B cell (primary cell): Measurements from ENCODE around the gene TLE7. TPM values are rescaled to one million over a fixed set of nuclear protein-coding genes. Genes with fewer than 3 reads are reported as not detected.

Experiments
- ATAC-seq: fragments of 200-7000 bp; cut with Tn5 transposase; one replicate; pipeline ENCODE4 v1.10.0; 2021; ENCODE audit warnings: low read depth, mild to moderate bottlenecking, moderate number of reproducible peaks, moderate library complexity
- CTCF ChIA-PET: fragments of 350-600 bp; sonication (Branson Sonifier 250); formaldehyde crosslinking; loops from one replicate; lab custom pipeline; 2021; ENCODE audit warnings: antibody characterized with exemption, inconsistent platforms; lab: Charles Lee
- POLR2A ChIA-PET: fragments of 350-600 bp; sonication (Branson Sonifier 250); formaldehyde crosslinking; loops from one replicate; lab custom pipeline; 2021; ENCODE audit warnings: antibody characterized with exemption; lab: Charles Lee
- DNase-seq: peaks from one replicate; pipeline ENCODE4 v3.0.0; 2013
- H2AFZ ChIP-seq: 2 replicates; pipeline ENCODE4 v1.6.1; 2012; ENCODE audit warnings: mild to moderate bottlenecking, low read depth, low read length; ENCODE audit not compliant: insufficient read depth, poor library complexity, severe bottlenecking
- H3K27ac ChIP-seq, 2 donors: 1 replicate in 1 of 2; 2 replicates in 1 of 2; pipeline ENCODE4 v1.5.1; 2012 to 2013; ENCODE audit warnings: low read length in 2 of 2, mild to moderate bottlenecking in 2 of 2, moderate library complexity in 1 of 2
- H3K27me3 ChIP-seq, 4 experiments: fragments of 200-600 bp in 1 of 4; sonication (generic) in 1 of 4; replicated peaks in 1 of 4; 1 replicate in 2 of 4; 2 replicates in 2 of 4; pipeline versions ENCODE4 v1.6.1 to v1.7.0; 2013 to 2016; ENCODE audit warnings: low read length in 3 of 4, mild to moderate bottlenecking in 2 of 4, mixed read lengths in 1 of 4, moderate library complexity in 1 of 4; ENCODE audit not compliant: insufficient read depth in 4 of 4, control insufficient read depth in 3 of 4; ENCODE audit errors: control extremely low read depth in 1 of 4
- H3K36me3 ChIP-seq, 2 experiments: replicated peaks in 1 of 2; 1 replicate in 1 of 2; 2 replicates in 1 of 2; pipeline versions ENCODE4 v1.6.1 to v1.7.1; 2013; ENCODE audit warnings: low read length in 1 of 2; ENCODE audit not compliant: insufficient read depth in 2 of 2, control insufficient read depth in 1 of 2; ENCODE audit errors: control extremely low read depth in 1 of 2, extremely low read depth in 1 of 2
- H3K4me1 ChIP-seq, 2 donors: fragments of 200-600 bp in 1 of 2; sonication (generic) in 1 of 2; 1 replicate in 1 of 2; 2 replicates in 1 of 2; pipeline versions ENCODE4 v1.5.1 to v1.6.1; 2013 to 2017; ENCODE audit warnings: low read length in 2 of 2; ENCODE audit not compliant: control insufficient read depth in 2 of 2, insufficient read depth in 2 of 2
- H3K4me2 ChIP-seq: replicated peaks from 2 replicates; pipeline ENCODE3; 2012; ENCODE audit warnings: mild to moderate bottlenecking, low read depth, low read length; ENCODE audit not compliant: poor library complexity, severe bottlenecking
- H3K4me3 ChIP-seq, 5 experiments: fragments of 200-600 bp in 1 of 5; sonication (generic) in 1 of 5; 1 replicate in 3 of 5; 2 replicates in 2 of 5; pipeline versions ENCODE4 v1.5.1 to v1.7.0; 2011 to 2016; ENCODE audit warnings: low read length in 4 of 5, mild to moderate bottlenecking in 4 of 5, low read depth in 2 of 5, control low read depth in 1 of 5, moderate library complexity in 1 of 5; ENCODE audit not compliant: insufficient read depth in 1 of 5; ENCODE audit errors: control extremely low read depth in 1 of 5, extremely low read depth in 1 of 5
- H3K79me2 ChIP-seq: fragments of 200-600 bp; sonication (generic); one replicate; pipeline ENCODE4 v1.6.0; 2016; ENCODE audit warnings: low read length; ENCODE audit not compliant: control insufficient read depth, insufficient read depth
- H3K9ac ChIP-seq: fragments of 200-600 bp; sonication (generic); 2 replicates; pipeline ENCODE4 v1.6.1; 2017; ENCODE audit warnings: mild to moderate bottlenecking, low read length, moderate library complexity
- H3K9me3 ChIP-seq, 3 donors: one replicate each; pipeline versions ENCODE4 v1.6.1 to v1.7.1; 2013; ENCODE audit warnings: low read length in 2 of 3; ENCODE audit not compliant: control insufficient read depth in 2 of 3, insufficient read depth in 1 of 3; ENCODE audit errors: control extremely low read depth in 1 of 3
- H4K20me1 ChIP-seq: 2 replicates; pipeline ENCODE4 v1.6.0; 2012; ENCODE audit warnings: mild to moderate bottlenecking, low read length; ENCODE audit not compliant: insufficient read depth, control insufficient read depth, poor library complexity, severe bottlenecking
- H3K27ac Mint-ChIP-seq: one replicate; pipeline ENCODE4 v1.8.0; 2021; ENCODE audit warnings: mixed read lengths
- H3K27me3 Mint-ChIP-seq: one replicate; pipeline ENCODE4 v1.8.0; 2021; ENCODE audit warnings: mixed read lengths
- H3K4me1 Mint-ChIP-seq: one replicate; pipeline ENCODE4 v1.8.0; 2021; ENCODE audit warnings: mixed read lengths
- H3K4me3 Mint-ChIP-seq: one replicate; pipeline ENCODE4 v1.8.0; 2021; ENCODE audit warnings: mixed read lengths
- H3K9me3 Mint-ChIP-seq: one replicate; pipeline ENCODE4 v1.8.0; 2022; ENCODE audit warnings: mixed read lengths; ENCODE audit not compliant: insufficient read depth
- EZH2 ChIP-seq: IDR thresholded peaks from 2 replicates; pipeline ENCODE4 v1.6.1; 2012; ENCODE audit warnings: borderline replicate concordance, low read depth, mild to moderate bottlenecking, moderate library complexity, low read length; ENCODE audit not compliant: insufficient read depth, poor library complexity, severe bottlenecking
- WGBS: methylation state at CpG from one replicate; pipeline ENCODE4 v1.1.5; 2013; ENCODE audit warnings: missing lambda C conversion rate; ENCODE audit not compliant: insufficient coverage; 5-methylcytosine and 5-hydroxymethylcytosine counted together
- intact Hi-C: fragments of 100-400 bp; cut with micrococcal nuclease; formaldehyde crosslinking; loops from one replicate; pipeline ENCODE4 v1.10.0; 2022
- polyA plus RNA-seq: library from polyadenylated mRNA; depleted of rRNA; stranded (reverse); fragments of >200 nt; gene quantifications from 2 replicates; pipeline ENCODE4 v1.2.3, GENCODE V29; 2012
- total RNA-seq, 2 donors: library from RNA; stranded (reverse); fragments of 120-200 nt in 1 of 2; gene quantifications; 1 replicate in 1 of 2; 2 replicates in 1 of 2; pipeline versions ENCODE4 v1.2.3 to v1.2.4, GENCODE V29; 2013 to 2022
- TF ChIP-seq, protein P1 (sequence below): fragments of 200-600 bp; IDR thresholded peaks from one replicate; pipeline ENCODE4 v1.8.0; 2022; ENCODE audit warnings: antibody characterized with exemption, mild to moderate bottlenecking

The TLE7 gene
- total and polyA plus RNA-seq, 2 donors (not counting 1 experiment from before 2014, with no cell fraction given) = not detected

DNA sequence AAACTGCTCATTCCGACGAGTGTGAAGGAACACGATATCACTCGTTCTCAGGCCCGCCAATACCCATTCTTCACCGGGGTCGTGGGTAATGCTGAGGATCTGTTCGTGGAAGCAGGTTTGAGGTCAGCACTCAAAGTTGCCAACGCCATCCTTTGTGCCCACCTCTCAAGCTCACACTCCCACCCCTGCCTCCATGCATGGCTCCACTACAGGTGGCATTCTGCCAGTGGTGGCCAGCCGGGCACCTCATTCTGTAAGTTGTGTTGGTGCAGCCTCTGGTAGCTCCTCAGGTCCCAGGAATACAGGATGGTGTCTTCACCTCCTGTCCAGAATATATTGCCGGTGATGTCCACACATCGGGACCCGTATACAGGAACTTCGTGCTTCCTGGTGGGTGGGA, 10.7 kb downstream of the TLE7 start:
- POLR2A ChIA-PET = no interaction called here
- Histone ChIP-seq H3K4me1 (peaks cover 0 to 4% of the 10 kb centered on the region in 2 donors), H3K4me3 (no peak overlapping the region), H3K9ac (no peak overlapping the region), H3K79me2 (no peaks in the 10 kb centered on the region), H3K36me3 (no peaks in the 10 kb centered on the region), H3K27me3 (peaks cover 0 to 24% (median 3%) of the 10 kb centered on the region in 4 experiments), H3K27ac (no peak overlapping the region), H3K9me3 (peaks cover 0 to 12% (median 0%) of the 10 kb centered on the region in 3 donors), H4K20me1 (no peaks in the 10 kb centered on the region), H2AFZ (no peak overlapping the region), H3K4me2 (no peak overlapping the region)
- intact Hi-C loops = no loop called here
- Mint-ChIP-seq H3K9me3 (no peaks in the 10 kb centered on the region), H3K4me3 (no peak overlapping the region), H3K27me3 (peaks cover 45% of the 10 kb centered on the region), H3K27ac (no peak overlapping the region), H3K4me1 (peaks cover 2% of the 10 kb centered on the region)
- ATAC-seq = no peak
- DNase-seq = no peak
- WGBS = 99% methylated on average over 9 of the region's 14 CpGs
- TF ChIP-seq EZH2 = no peak
- TF ChIP-seq, protein P1, sequence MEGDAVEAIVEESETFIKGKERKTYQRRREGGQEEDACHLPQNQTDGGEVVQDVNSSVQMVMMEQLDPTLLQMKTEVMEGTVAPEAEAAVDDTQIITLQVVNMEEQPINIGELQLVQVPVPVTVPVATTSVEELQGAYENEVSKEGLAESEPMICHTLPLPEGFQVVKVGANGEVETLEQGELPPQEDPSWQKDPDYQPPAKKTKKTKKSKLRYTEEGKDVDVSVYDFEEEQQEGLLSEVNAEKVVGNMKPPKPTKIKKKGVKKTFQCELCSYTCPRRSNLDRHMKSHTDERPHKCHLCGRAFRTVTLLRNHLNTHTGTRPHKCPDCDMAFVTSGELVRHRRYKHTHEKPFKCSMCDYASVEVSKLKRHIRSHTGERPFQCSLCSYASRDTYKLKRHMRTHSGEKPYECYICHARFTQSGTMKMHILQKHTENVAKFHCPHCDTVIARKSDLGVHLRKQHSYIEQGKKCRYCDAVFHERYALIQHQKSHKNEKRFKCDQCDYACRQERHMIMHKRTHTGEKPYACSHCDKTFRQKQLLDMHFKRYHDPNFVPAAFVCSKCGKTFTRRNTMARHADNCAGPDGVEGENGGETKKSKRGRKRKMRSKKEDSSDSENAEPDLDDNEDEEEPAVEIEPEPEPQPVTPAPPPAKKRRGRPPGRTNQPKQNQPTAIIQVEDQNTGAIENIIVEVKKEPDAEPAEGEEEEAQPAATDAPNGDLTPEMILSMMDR = no peak
- CTCF ChIA-PET = interaction anchor here (0.8 to 1.1 kb wide), 2 partner anchors 62 to 180 kb away, joined by 3 read pairs; no protein-coding TSS in a partner anchor

DNA sequence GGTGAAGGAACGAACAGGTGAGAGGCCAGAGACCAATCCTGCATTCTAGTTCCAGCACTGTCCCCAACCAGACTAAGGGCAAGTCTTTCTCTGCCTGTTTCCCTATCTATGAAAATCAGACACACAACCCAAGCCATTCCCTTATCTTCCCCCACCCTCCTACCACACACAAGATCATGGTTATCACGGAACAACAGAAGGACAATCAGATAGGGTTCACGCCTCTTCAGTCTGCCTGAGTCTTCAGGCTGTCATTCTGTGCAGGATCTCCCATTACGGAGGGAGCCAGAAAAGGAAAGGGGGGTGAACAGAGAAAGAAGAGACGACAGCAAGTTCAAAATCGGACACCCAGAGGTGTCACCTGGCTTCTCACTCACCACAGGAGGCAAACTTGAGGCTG, 11.1 kb downstream of the TLE7 start:
- Histone ChIP-seq H2AFZ (no peak overlapping the region), H3K79me2 (no peaks in the 10 kb centered on the region), H3K4me1 (peaks cover 0 to 4% of the 10 kb centered on the region in 2 donors), H3K9ac (no peak overlapping the region), H4K20me1 (no peaks in the 10 kb centered on the region), H3K4me3 (no peak overlapping the region), H3K4me2 (no peak overlapping the region), H3K36me3 (no peaks in the 10 kb centered on the region), H3K27ac (no peak overlapping the region), H3K27me3 (peaks cover 0 to 28% (median 4%) of the 10 kb centered on the region in 4 experiments), H3K9me3 (peaks cover 0 to 17% (median 0%) of the 10 kb centered on the region in 3 donors)
- intact Hi-C loops = no loop called here
- H3K4me1 Mint-ChIP-seq = peaks cover 3% of the 10 kb centered on the region
- TF ChIP-seq, protein P1 = no peak
- TF ChIP-seq EZH2 = no peak
- no peak overlapping the region for H3K4me3 Mint-ChIP-seq
- no peak for ATAC-seq
- ChIA-PET CTCF (interaction anchor here (0.8 to 1.3 kb wide), 3 partner anchors 8 to 63 kb away, joined by 3 to 4 read pairs (median 3); no protein-coding TSS in a partner anchor), POLR2A (no interaction called here)
- DNase-seq = no peak
- H3K27ac Mint-ChIP-seq = no peak overlapping the region
- H3K27me3 Mint-ChIP-seq = peaks cover 47% of the 10 kb centered on the region
- no peaks in the 10 kb centered on the region for H3K9me3 Mint-ChIP-seq
- 80% methylated on average over 4 of the region's 6 CpGs for WGBS
